Stimulated activated CD4-positive, alpha-beta T cell treated with anti-CD3 and anti-CD28 coated beads, Interleukin-15, amount 100 ng/mL, for 1 hour (primary cell): ENCODE measurements around the gene TRPV5.

Experiments used
- DNase-seq, 2 donors: peaks; one replicate each; pipeline ENCODE4 v3.0.0-alpha.2; 2020; ENCODE audit warnings: low read depth in 1 of 2, low spot score in 1 of 2

TRPV5 gene

DNA sequence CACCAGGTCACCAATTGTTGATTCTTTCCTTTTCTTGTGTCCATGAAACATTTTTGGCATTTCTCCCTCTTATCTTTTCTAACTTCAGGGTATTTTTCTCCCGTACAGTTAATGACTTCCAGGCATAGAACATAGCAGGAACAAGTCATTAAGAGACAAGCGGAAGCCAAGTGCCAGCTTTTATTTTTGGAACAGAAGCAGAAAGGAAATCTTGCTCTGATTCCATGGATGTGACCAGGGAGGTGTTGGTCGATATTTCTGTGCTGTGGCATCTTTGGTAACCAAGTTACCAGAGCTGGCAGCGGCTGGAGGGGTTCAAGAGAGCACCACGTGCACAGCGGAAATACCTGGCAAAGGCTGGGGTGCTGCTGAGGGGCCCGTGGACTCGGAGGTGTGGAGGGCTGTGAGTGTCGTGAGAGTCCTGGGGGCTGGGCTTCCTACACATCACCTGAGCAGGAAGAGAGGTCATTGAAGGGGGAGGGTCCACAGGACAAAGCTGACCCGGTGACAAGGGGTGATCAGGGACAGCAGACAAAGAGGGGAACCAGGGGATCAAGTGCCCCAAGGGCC is 7.5 kb upstream of the TRPV5 start:
- DNase-seq, result no peak

GRCh38 chr7:142939226-142939910 is 5.8 kb upstream of the TRPV5 start, which contains the start of gene LLCFC1:
Gene LLCFC1 (plus strand): TSS chr7:142939484. CDS start chr7:142939622, 138 bp downstream.
- no peak for DNase-seq

GRCh38 chr7:142938611-142939010 is 5.1 kb upstream of the TRPV5 start:
- DNase-seq, result no peak

GRCh38 chr7:142935941-142936565 is 2.5 kb upstream of the TRPV5 start:
- no peak for DNase-seq

DNA sequence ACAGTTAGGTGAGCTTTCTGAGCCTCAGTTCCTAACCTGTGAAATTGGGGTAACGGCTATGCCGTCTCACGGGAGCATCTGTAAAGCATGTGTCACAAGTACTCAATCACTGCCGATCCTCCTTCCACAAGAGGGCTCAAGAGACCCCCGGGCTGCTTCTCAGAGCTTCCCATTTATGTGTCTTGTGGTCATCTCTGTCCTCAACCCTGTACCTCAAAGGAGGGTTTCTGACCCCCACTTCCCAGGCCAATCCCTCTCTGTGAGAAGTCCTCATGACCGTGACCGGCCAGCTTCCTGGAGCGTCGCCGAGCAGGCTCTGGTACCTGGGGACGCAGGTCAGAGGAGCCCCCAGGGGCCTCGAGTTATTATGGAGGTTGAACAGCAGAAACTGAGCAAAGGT is 510 bp upstream of the TRPV5 start:
- DNase-seq, result no peak

GRCh38 chr7:142933092-142933475 is 462 bp downstream of the TRPV5 start:
- DNase-seq, result no peak

GRCh38 chr7:142932386-142933091 is 1.0 kb downstream of the TRPV5 start:
- DNase-seq, result no peak

GRCh38 chr7:142930126-142930730 is 3.3 kb downstream of the TRPV5 start:
- no peak for DNase-seq

DNA sequence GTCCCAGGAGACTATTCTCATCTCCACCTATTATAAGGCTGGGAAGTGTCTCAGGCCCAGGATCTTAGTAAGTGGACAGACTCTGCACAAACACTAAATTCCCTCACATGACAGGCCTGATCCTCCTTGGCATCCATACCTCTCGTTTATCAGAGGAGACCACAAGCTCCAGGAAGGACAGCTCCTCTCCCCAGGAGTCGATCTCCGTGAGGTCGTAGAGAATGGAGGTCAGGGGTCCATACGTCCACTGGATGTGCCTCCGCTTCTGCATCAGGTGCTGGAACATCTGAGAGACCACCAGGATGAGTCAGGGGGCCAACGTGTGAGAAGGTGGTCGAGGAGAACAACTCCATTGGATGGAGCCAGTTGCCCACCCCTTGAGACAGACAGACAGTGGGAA is 5.6 kb downstream of the TRPV5 start:
- DNase-seq, result no peak

DNA sequence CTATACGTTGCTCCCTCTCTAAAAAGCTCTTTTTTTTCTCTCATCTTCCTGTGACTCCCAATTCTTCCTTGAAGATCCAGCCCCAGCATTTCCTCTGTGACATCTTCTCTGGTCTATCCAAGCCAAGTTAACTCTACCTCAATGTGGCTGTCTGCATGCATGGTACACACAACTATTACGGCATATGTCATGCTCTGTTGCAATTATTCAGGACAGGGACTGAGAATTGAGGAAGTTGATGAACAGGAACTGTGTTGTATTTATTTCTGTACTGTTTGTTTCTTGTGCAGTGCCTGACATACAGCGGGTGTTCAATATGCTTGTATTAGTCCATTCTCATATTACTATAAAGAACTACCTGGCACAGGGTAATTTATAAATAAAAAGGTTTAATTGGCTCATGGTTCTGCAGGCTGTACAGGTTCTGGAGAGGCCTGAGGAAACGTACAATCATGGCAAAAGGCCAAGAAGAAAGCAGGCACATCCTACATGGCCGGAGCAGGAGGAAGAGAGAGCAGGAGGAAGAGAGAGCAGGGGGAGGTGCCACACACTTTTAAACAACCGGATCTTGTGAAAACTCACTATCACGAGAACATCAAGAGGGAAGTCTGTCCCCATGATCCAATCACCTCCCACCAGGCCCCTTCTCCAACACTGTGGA is 6.3 kb downstream of the TRPV5 start:
- no peak for DNase-seq

DNA sequence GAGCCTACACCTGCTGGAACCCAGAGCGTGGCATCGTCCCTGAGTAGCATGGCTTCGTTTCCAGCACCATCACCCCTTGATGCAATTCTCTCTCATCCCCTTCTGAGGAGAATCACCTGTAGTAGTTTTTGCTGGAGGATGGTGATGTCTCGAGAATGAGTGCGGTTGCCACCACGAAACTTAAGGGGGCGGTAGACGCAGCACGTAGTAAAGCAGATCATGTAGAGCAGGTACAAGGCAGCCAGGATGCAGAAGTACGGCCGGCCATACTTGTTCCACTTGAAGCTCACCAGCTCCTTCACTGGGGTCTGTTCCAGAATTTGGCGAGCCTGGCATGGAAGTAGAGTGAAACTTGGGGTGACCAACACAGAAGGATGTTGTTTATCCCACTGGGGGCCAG is 8.1 kb downstream of the TRPV5 start:
- no peak for DNase-seq

GRCh38 chr7:142923391-142923790 is 10.2 kb downstream of the TRPV5 start:
- no peak for DNase-seq

DNA sequence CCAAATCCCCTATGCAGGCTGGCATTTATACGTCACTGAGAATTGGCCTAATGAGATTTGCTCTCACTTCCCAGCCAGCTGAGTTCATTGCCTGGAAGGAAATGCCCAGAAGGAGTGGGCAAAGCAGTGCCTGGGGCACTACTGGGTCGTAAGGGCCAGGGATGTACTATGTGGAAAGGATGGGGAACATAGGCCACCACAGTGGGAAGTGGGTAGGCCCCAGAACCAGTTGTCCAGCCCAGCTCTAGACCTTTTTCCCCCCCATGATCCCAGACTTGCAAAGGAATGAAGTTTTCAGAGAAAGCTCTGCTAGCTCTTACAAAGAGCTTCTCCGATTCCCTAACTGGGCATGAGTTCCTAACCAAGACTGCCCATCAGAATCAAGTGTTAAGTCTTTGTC is 13.9 kb downstream of the TRPV5 start:
- no peak for DNase-seq

DNA sequence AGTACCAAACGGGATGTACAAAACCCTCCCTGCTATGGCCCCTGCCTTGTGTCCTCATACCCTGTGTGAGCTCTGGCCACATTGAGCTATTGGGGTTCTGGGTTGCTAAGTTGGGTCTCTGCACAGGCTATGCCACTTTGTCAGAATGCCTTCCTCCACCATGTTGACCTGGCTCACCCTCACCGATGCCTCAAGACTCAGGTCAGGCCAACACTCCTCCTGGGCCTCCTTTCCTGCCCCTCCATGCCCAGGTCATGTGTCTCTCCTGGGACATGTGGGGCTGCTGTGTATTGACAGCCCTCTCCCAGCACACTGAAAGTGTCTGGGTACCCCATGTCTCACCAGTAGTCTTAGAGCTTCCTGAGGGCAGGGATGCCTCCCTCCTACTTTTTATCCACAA is 14.6 kb downstream of the TRPV5 start:
- DNase-seq, result no peak

DNA sequence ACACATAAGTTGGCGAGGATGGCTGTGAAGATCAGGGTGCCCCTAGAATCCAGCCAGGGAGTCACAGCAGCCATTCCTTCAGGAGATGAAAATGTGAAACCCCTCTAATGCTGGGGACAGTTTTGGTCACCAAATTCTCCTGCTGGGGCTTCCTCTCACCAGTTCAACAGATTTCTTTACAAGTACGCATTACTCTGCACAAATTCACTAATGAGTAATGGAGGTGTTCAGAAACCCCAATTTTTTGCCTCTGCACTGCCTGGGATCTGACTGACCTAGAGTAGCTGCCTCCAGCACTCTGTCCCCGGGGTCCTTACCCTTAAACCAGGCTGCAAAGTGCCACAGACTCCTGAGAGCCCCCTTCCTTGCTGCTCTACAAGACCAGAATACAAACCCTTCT is 16.1 kb downstream of the TRPV5 start:
- DNase-seq, result no peak

- no peak for DNase-seq
Measured at GRCh38 chr7:142916508-142916907, 17.0 kb downstream of the TRPV5 start.

DNA sequence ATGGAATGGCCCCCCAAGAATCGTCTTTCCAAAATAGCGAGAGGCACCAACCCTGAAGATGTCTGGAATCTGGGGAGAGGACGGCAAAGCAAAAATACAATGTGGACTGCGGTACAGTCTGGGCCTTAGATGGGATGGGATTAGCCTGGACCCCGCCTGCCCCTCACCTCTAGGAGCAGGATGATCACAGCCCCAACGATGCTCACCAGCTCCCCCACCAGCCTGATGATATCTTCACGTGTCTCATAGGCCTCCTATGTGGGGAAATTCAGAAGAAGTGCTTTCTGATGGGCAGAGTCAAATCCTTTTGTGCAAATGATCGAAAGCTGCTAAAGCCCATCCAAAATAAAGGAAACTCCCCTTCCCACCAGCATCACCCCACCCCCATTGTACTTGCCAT is 18.2 kb downstream of the TRPV5 start:
- no peak for DNase-seq

DNA sequence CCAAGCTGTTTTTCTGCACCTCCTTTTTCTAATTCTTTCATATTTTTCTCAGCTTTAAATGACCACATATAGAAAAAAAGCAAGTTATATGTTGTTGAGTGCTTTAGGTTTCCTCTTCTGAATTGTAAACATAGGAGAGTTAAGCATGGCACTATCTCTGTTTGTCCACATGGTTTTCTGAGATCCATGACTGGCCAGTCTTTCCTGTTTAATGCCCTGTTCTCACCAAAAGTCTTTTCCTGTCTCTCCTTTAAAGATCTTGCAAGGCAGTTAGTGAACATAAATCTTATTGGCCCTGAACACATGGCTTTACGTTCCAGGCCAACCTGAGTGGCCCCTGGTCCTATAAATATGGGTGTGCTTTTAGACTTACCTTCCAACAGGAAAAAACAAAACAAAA is 19.4 kb downstream of the TRPV5 start:
- no peak for DNase-seq

GRCh38 chr7:142913566-142913965 is 20.0 kb downstream of the TRPV5 start:
- no peak for DNase-seq

DNA sequence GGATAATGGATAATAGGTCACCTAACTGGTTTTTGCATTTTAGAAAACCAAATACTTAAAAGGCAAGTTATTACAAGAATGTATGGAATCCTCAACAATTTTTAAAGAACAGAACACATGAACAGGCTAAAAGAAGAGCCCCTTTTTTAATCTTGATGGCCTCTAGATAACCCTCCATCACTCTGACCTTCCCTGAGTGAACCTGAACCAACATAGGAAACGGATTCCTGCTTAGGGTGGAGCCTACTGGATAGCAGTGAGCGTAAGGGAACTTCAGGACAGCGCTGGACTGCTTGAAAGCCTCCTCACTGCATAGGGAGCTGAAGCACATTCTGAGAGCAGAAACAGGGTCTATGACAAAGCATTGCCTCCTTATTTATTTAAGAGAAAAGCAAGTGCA is 20.5 kb downstream of the TRPV5 start:
- no peak for DNase-seq

DNA sequence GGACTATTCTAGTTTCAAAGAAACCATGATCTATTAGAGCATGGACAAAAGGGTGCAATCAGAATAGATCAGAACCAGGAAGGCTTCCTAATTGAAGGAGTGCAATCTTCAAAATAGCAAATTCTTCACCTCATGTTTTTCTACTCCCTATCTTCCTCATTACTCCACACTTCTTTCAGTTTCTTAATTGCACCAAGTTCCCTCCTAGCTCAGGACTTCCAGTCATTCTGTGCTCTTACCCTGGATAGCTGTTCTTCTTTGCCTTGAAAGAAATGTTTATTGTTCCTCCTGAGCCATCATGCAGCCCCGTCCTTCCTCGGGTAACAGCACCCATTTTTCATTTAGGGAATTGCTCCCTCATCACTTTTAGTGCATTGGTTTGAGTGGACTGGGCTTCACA is 23.1 kb downstream of the TRPV5 start:
- no peak for DNase-seq
